GM12878 (cell line): ENCODE results near the gene CD2BP2. TPM values are rescaled to one million over a fixed set of nuclear protein-coding genes. Genes with fewer than 3 reads are reported as not detected.

Experiments
- BMI1 ChIP-seq: fragments of 450-650 bp; IDR thresholded peaks from 2 replicates; pipeline ENCODE4 v1.6.1; 2016; ENCODE audit warnings: mild to moderate bottlenecking, moderate library complexity, borderline replicate concordance
- CHD2 ChIP-seq: IDR thresholded peaks from 2 replicates; pipeline ENCODE4 v1.6.1; 2011; ENCODE audit warnings: low read depth, low read length, improper control_type of control experiment, borderline replicate concordance
- CHD4 ChIP-seq: fragments of 200-600 bp; sonication (generic); IDR thresholded peaks from 2 replicates; pipeline ENCODE4 v1.6.1; 2016; ENCODE audit warnings: mild to moderate bottlenecking
- HDAC2 ChIP-seq: fragments of 200-600 bp; sonication (generic); IDR thresholded peaks from 2 replicates; pipeline ENCODE4 v1.6.1; 2017
- HDGF ChIP-seq: fragments of 450-650 bp; IDR thresholded peaks from 2 replicates; pipeline ENCODE4 v1.6.1; 2016; ENCODE audit warnings: antibody characterized with exemption
- IKZF1 ChIP-seq: fragments of 450-650 bp; conservative IDR thresholded peaks from 2 replicates; pipeline ENCODE4 v1.6.1; 2017; ENCODE audit warnings: antibody characterized with exemption, mild to moderate bottlenecking
- JUND ChIP-seq: IDR thresholded peaks from 2 replicates; pipeline ENCODE4 v1.6.1; 2012; ENCODE audit warnings: low read depth, mild to moderate bottlenecking, low read length, improper control_type of control experiment, moderate library complexity
- MYC ChIP-seq: IDR thresholded peaks from 2 replicates; pipeline ENCODE4 v1.6.1; 2011; ENCODE audit warnings: mild to moderate bottlenecking, low read length, moderate library complexity, inconsistent platforms; ENCODE audit not compliant: insufficient read depth, insufficient replicate concordance, insufficient read length, severe bottlenecking
- NFIC ChIP-seq: IDR thresholded peaks from 2 replicates; pipeline ENCODE4 v1.6.1; 2012; ENCODE audit warnings: low read depth, mild to moderate bottlenecking, inconsistent platforms, low read length, moderate library complexity
- PML ChIP-seq: IDR thresholded peaks from 2 replicates; pipeline ENCODE4 v1.6.1; 2012; ENCODE audit warnings: low read length, inconsistent platforms
- POLR2A ChIP-seq: IDR thresholded peaks from 2 replicates; pipeline ENCODE4 v1.6.1; 2011; ENCODE audit warnings: low read depth, mild to moderate bottlenecking, low read length
- RAD21 ChIP-seq: IDR thresholded peaks from 2 replicates; pipeline ENCODE4 v1.6.1; 2011; ENCODE audit warnings: mild to moderate bottlenecking, low read depth, low read length, moderate library complexity; ENCODE audit not compliant: insufficient read depth
- RB1 ChIP-seq: fragments of 450-650 bp; formaldehyde crosslinking; IDR thresholded peaks from 2 replicates; pipeline ENCODE4 v1.6.1; 2017; ENCODE audit warnings: mild to moderate bottlenecking, borderline replicate concordance
- SIN3A ChIP-seq: IDR thresholded peaks from 2 replicates; pipeline ENCODE4 v1.6.1; 2012; ENCODE audit warnings: low read depth, low read length, improper control_type of control experiment
- SMAD5 ChIP-seq: IDR thresholded peaks from 2 replicates; pipeline ENCODE4 v1.6.1; 2016; ENCODE audit warnings: antibody characterized with exemption, low read depth
- SPI1 ChIP-seq: IDR thresholded peaks from 2 replicates; pipeline ENCODE4 v1.6.1; 2011; ENCODE audit warnings: low read depth, mild to moderate bottlenecking, low read length, moderate library complexity, borderline replicate concordance; ENCODE audit not compliant: insufficient read depth
- SRF ChIP-seq, 2 experiments: IDR thresholded peaks; 2 replicates each; pipeline ENCODE4 v1.6.1; 2011; ENCODE audit warnings: low read depth in 2 of 2, low read length in 2 of 2, mild to moderate bottlenecking in 1 of 2, moderate library complexity in 1 of 2
- STAT1 ChIP-seq: fragments of 450-650 bp; conservative IDR thresholded peaks from 2 replicates; pipeline ENCODE4 v1.6.1; 2014; ENCODE audit warnings: antibody characterized with exemption, mild to moderate bottlenecking
- ZBED1 ChIP-seq: IDR thresholded peaks from 2 replicates; pipeline ENCODE4 v1.6.1; 2016; ENCODE audit warnings: borderline replicate concordance
- ZNF217 ChIP-seq: fragments of 450-650 bp; IDR thresholded peaks from 2 replicates; pipeline ENCODE4 v1.6.1; 2017; ENCODE audit warnings: antibody characterized with exemption, mild to moderate bottlenecking
- polyA plus RNA-seq, 11 experiments: library from polyadenylated mRNA; depleted of rRNA in 4 of 11; unstranded in 6 of 11; stranded (reverse) in 5 of 11; fragments of >200 nt; fragmentation: Nextera tagmentation in 4 of 11; fragmentation: Illumina TruSeq in 1 of 11; extraction: Ambion mirVana in 4 of 11; extraction: Trizol in 1 of 11; gene quantifications; 1 replicate in 1 of 11; 2 replicates in 10 of 11; pipeline versions ENCODE4 v1.2.1 to v1.2.3, GENCODE V29; 2011 to 2016; ENCODE audit warnings: inconsistent platforms in 2 of 11, missing spikeins in 2 of 11, low read depth in 1 of 11
- total RNA-seq, 4 experiments: library from RNA; depleted of rRNA in 3 of 4; stranded (reverse); fragments of >200 nt in 3 of 4; fragmentation: Illumina TruSeq in 1 of 4; extraction: Trizol in 1 of 4; gene quantifications; 2 replicates each; pipeline versions ENCODE4 v1.2.1 to v1.2.3, GENCODE V29; 2013 to 2021
- TF ChIP-seq, protein P1 (sequence below): fragments of 450-650 bp; IDR thresholded peaks from 2 replicates; pipeline ENCODE4 v1.6.1; 2017; ENCODE audit warnings: low read depth, mild to moderate bottlenecking, moderate library complexity
- TF ChIP-seq, protein P2 (sequence below): fragments of 450-650 bp; IDR thresholded peaks from 2 replicates; pipeline ENCODE4 v1.6.1; 2016; ENCODE audit warnings: mild to moderate bottlenecking
- TF ChIP-seq, protein P3 (sequence below): fragments of 150-350 bp; IDR thresholded peaks from 2 replicates; pipeline ENCODE4 v1.6.1; 2016; ENCODE audit warnings: low read depth, low read length
- TF ChIP-seq, protein P4 (sequence below): fragments of 150-350 bp; IDR thresholded peaks from 2 replicates; pipeline ENCODE4 v1.6.1; 2014; ENCODE audit warnings: mild to moderate bottlenecking, low read depth, low read length
- TF ChIP-seq, protein P5 (sequence below): IDR thresholded peaks from 2 replicates; pipeline ENCODE4 v1.6.1; 2011; ENCODE audit warnings: low read depth, mild to moderate bottlenecking, low read length, moderate library complexity, borderline replicate concordance; ENCODE audit errors: extremely low read depth

CD2BP2 gene
- total and polyA plus RNA-seq, 10 of the 15 experiments (the other 5 are each of a cell fraction or from before 2014, with no cell fraction given), result 3.3 to 47.9 (median 31.8) TPM

DNA sequence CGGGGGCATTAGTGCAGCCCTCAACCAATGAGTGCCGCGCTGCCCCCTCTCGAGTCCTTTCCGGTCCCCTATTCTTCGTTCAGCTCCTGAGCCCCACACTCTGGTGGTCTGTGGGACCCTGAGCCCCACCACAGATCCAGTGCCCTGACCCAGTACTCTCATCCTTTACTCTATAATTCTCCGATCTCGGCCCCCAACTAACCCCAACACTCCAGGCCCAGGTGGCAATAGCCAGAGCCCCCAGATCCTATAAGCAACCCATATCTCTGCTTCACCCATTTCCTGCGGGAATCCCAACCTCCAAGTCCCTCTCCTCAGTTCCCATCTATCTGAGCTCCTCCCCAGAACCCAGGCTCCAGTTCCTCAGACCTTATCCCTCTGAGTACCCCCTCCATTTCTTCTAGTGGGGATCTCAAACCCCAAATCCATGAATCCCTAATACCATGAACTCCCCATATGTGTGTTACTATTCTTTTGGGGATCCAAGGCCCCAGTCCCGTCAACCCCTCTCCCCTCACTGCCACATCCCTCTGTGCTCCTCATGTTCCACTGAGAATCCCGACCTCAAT, 16.2 kb upstream of the CD2BP2 start (continued):
- TF ChIP-seq, protein P1, sequence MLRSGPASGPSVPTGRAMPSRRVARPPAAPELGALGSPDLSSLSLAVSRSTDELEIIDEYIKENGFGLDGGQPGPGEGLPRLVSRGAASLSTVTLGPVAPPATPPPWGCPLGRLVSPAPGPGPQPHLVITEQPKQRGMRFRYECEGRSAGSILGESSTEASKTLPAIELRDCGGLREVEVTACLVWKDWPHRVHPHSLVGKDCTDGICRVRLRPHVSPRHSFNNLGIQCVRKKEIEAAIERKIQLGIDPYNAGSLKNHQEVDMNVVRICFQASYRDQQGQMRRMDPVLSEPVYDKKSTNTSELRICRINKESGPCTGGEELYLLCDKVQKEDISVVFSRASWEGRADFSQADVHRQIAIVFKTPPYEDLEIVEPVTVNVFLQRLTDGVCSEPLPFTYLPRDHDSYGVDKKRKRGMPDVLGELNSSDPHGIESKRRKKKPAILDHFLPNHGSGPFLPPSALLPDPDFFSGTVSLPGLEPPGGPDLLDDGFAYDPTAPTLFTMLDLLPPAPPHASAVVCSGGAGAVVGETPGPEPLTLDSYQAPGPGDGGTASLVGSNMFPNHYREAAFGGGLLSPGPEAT, result 0 out of 2 replicates have a peak, but pooled peaks have one; percentile 44
- no peak for TF ChIP-seq HDAC2
- TF ChIP-seq IKZF1, result no peak; the same call in none of the 2 replicates
- no peak for TF ChIP-seq MYC
- TF ChIP-seq JUND, result no peak
- no peak for TF ChIP-seq RB1
- no peak for TF ChIP-seq STAT1
- no peak for TF ChIP-seq SRF (IDR thresholded peaks at IDR 0.05; ENCODE audit: low read depth in 2 of 2, low read length in 2 of 2)
- TF ChIP-seq HDGF, result no peak
- no peak for TF ChIP-seq ZBED1
- TF ChIP-seq, protein P2, sequence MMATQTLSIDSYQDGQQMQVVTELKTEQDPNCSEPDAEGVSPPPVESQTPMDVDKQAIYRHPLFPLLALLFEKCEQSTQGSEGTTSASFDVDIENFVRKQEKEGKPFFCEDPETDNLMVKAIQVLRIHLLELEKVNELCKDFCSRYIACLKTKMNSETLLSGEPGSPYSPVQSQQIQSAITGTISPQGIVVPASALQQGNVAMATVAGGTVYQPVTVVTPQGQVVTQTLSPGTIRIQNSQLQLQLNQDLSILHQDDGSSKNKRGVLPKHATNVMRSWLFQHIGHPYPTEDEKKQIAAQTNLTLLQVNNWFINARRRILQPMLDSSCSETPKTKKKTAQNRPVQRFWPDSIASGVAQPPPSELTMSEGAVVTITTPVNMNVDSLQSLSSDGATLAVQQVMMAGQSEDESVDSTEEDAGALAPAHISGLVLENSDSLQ, result no peak
- TF ChIP-seq NFIC, result no peak
- no peak for TF ChIP-seq SIN3A
- TF ChIP-seq, protein P3, sequence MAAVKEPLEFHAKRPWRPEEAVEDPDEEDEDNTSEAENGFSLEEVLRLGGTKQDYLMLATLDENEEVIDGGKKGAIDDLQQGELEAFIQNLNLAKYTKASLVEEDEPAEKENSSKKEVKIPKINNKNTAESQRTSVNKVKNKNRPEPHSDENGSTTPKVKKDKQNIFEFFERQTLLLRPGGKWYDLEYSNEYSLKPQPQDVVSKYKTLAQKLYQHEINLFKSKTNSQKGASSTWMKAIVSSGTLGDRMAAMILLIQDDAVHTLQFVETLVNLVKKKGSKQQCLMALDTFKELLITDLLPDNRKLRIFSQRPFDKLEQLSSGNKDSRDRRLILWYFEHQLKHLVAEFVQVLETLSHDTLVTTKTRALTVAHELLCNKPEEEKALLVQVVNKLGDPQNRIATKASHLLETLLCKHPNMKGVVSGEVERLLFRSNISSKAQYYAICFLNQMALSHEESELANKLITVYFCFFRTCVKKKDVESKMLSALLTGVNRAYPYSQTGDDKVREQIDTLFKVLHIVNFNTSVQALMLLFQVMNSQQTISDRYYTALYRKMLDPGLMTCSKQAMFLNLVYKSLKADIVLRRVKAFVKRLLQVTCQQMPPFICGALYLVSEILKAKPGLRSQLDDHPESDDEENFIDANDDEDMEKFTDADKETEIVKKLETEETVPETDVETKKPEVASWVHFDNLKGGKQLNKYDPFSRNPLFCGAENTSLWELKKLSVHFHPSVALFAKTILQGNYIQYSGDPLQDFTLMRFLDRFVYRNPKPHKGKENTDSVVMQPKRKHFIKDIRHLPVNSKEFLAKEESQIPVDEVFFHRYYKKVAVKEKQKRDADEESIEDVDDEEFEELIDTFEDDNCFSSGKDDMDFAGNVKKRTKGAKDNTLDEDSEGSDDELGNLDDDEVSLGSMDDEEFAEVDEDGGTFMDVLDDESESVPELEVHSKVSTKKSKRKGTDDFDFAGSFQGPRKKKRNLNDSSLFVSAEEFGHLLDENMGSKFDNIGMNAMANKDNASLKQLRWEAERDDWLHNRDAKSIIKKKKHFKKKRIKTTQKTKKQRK, result no peak
- no peak for TF ChIP-seq PML
- TF ChIP-seq SMAD5, result no peak
- TF ChIP-seq, protein P4, sequence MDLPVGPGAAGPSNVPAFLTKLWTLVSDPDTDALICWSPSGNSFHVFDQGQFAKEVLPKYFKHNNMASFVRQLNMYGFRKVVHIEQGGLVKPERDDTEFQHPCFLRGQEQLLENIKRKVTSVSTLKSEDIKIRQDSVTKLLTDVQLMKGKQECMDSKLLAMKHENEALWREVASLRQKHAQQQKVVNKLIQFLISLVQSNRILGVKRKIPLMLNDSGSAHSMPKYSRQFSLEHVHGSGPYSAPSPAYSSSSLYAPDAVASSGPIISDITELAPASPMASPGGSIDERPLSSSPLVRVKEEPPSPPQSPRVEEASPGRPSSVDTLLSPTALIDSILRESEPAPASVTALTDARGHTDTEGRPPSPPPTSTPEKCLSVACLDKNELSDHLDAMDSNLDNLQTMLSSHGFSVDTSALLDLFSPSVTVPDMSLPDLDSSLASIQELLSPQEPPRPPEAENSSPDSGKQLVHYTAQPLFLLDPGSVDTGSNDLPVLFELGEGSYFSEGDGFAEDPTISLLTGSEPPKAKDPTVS, result no peak
- TF ChIP-seq SPI1, result no peak
- peak; percentile 7; the same call in 1 of the 2 replicates for TF ChIP-seq RAD21
- TF ChIP-seq BMI1, result no peak
- no peak for TF ChIP-seq ZNF217
- TF ChIP-seq CHD2, result no peak
- no peak for TF ChIP-seq CHD4
- TF ChIP-seq POLR2A, result peak; percentile 73; the same call in 1 of the 2 replicates
- TF ChIP-seq, protein P5, sequence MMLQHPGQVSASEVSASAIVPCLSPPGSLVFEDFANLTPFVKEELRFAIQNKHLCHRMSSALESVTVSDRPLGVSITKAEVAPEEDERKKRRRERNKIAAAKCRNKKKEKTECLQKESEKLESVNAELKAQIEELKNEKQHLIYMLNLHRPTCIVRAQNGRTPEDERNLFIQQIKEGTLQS, result no peak
